HG02970 (cell line): ENCODE measurements around the gene CPTP.

ENCODE experiments used
- ATAC-seq: cut with Tn5 transposase; IDR thresholded peaks from one replicate; pipeline ENCODE4 v1.9.1; 2021; ENCODE audit warnings: mild to moderate bottlenecking, moderate library complexity, moderate number of reproducible peaks; ENCODE audit not compliant: unreplicated experiment, low FRiP score

The CPTP gene

DNA sequence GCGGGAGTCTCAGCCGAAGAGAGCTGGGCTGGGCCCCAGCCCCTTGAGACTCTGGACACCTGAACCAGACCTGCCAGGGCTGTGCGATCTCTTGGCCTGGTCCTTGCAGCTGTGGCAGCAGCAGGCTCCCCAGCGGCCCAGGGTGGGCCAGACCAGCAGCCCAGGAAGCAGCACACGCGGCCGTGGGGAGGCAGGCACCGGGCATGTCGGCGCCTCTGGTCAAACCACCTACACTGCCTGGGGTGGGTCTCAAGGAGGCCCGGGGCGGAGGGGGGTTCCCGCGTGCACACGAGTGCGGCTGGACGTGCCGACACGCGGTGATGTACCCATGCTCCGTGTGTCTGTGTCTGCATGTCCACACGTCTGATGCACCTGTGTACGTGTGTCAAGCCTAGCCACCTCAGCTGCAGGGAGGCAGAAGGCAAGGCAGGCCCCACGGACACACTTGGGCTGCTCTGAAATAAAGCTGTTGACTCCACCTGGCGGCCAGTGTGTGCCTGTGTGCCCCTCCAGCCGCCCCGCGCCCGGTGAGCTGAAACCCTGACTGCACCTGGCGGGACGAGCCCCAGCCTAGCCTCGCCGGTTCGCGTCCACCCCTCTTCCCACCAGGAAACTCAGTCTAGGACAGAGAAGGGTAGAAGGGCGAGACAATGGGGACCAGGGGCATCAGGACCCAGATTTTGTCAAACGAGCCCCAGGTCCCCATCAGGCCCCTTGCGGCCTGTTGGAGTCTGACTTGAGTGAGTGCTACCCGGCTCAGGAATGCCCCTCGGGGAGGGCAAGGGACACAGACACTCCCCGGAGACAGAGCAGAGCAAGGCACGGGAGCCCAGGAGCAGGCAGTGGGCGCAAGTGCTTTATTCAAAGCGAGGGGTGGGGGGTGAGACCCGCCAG, 32.8 kb upstream of the CPTP start:
- no peak for ATAC-seq

DNA sequence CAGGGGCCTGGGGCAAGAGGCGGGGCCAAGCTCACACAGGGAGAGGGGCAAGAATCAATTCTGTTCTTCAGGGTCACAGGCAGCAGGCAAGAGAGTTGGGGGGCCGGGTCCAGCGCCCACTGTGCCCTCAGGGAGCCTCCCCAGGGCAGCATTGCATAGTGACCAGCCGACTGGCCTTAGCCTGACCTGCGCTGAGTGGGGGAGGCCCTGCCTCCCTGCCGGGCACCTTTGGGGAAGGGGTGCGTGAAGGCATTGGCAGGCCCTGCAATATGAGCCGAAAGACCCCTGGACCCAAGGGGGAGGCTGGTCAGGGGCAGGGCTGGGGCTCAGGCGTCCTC, 32.2 kb upstream of the CPTP start:
- ATAC-seq = no peak

DNA sequence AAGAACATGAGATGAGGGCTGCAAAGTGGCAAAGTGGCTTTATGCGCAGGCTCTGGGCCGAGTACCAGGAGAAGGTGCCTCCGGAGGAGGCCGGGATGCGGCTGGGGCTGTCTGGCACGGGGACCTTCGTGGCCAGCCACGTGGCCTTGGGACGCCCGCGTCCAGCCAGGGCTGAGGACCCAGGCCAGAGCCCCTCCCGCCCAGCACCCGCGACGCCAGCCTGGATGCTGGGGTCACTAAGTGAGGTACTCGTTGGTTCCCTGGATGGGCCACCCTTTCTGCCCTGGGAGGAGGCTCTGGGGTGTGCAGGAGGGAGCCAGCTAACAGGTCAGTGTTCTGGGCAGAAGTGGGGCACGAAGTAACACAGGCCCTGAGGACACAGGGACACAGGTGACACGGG, 31.8 kb upstream of the CPTP start:
- ATAC-seq = no peak

DNA sequence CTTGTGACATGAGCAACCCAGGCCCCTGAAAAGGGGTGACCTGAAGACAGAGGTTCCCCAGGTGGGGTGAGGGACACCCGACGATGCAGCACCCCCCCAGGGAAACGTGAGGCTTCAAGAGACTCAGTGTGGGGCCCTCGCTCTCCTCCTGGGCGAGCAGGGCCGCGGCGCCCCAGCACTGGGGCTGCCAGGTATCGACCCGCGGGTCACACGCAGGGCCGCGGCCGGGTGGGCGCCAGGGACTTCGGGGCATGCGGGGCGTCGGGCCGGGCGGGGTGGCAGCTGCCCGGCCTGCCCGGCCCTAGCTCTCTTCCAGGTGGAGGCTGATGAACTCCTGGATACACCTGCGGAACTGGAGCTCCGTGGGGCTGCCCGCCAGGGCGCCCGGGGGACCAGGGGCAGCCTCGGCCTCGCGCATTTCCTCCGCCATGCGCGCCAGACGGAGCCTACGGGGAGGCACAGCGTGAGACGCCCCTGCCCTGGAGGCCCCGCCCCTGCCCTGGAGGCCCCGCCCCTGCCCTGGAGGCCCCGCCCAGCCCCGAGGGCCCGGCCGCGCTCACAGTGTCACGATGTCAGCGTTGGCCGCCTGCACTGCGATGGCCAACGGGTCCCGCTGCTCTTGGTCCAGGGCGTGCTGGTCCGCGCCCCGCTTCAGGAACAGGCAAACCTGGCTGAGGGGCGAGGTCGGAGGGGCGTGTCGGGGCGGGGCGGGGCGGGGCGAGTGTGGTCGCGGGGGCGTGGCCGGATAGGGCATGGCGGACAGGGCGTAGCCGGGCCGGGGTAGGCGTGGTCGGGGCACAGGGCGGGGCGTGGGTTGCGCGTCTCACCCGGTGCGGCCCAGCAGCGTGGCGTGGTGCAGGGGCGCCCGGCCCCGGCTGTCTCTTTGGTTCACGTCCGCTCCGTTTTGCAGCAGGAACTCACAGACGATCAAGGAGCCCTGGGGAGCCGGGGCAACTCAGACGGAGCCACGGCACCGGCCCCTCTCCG, 31.0 kb upstream of the CPTP start:
- ATAC-seq = no peak

DNA sequence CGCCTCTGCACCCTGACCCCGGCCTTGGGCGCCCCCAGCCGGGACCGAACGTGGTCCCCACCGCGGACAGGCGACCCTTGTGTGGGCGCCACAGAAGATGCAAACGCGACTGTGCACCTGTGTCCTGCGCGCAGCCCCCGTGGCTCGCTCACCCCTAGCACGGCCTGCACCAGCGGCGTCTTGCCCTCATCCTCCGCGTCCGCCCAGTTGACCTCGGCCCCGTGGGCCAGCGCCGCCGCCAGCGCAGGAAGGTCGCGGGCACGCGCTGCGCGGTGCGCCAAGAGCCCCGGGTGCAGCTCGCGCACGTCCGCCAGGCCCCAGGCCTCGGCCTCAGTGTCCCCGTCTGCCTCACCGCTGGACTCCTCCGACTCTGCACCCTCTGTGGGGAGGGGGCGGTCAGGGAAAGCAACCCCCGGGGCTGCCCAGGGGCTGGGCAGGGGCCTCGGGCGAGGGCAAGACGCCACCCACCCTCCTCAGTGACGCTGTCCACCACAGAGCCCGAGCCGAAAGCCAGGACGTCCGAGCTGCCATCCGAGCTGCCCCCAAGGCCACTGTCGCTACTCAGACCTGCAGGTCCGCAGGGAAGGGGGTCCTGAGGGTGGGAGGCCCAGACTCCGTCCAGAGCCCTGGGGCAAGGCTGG, 30.2 kb upstream of the CPTP start:
- ATAC-seq = no peak

DNA sequence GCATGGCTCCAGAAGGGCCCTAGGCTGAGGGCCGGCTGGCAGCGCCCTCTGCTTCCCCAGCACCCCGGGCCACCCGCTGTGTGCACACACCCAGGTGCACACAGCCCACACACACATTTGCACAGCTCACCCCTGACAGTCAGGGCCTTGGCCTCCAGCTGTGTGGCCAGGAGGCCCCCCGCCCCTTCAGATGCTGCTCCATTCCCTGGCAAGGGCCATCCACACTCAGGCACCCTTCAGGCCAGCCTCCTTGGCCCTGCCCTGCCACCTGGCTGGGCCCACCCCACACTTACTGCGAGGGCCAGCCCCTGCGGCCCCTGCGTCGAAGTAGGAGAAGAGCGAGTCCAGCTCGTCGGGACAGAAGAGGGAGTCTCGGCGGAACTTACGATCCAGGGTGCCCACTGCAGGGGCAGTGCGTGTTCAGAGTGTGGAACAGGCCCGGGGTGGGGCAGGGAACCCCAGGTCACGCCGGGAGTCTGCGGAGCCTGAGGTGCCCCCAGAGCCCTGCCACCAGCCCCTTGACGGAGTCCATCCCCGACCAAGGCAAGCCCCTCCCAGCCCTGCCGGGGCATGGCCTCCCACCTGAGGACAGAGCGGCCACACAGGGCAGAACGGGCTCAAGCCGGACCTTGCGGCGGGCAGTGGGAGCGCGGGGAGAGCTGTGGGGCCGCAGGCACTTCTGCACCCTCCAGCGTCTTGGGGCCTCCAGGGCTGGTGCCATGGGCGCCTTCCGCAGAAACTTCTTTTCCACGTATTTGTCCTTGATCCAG, 29.3 kb upstream of the CPTP start:
- no peak for ATAC-seq

DNA sequence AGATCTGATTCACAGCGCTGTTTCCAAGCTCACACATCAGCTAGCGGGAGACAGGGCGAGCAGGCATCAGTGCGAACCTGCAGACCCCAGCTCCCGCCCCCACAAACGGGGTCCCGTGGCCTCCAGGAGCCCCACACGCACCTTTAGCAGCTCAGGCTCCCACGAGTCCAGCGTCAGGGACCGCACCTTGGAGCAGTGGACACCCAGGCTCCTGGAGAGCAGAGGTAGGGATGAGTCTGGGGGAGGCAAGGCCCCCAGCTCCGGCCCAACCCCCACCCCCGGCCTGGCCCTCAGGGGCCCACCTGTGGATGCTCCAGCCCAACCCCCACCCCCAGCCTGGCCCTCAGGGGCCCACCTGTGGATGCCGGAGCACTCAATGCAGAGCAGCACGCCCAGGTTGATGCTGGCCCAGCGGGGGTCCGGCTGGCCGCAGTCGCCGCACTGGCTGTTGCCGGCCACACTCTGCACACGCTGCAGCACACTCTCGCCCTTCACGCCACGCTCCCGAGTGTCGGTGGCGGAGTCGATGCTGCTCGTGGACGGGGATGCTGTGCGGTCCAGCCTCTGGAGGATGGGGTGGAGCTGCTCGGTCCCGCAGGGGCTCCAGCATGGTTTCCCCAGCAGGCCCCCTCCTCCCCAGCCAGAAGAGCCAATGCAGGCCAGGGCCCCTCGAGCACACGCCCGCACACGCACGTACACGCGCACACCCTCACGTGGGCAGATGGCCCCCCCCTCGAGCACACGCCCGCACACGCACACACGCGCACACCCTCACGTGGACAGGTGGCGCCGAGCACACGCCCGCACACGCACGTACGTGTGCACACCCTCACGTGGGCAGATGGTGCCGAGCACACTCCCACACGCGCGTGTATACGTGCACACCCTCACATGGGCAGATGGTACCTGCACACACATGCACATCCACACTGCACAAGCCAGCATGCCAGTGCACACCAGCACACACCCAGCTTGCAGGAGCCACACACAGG, 28.2 kb upstream of the CPTP start:
- no peak for ATAC-seq

DNA sequence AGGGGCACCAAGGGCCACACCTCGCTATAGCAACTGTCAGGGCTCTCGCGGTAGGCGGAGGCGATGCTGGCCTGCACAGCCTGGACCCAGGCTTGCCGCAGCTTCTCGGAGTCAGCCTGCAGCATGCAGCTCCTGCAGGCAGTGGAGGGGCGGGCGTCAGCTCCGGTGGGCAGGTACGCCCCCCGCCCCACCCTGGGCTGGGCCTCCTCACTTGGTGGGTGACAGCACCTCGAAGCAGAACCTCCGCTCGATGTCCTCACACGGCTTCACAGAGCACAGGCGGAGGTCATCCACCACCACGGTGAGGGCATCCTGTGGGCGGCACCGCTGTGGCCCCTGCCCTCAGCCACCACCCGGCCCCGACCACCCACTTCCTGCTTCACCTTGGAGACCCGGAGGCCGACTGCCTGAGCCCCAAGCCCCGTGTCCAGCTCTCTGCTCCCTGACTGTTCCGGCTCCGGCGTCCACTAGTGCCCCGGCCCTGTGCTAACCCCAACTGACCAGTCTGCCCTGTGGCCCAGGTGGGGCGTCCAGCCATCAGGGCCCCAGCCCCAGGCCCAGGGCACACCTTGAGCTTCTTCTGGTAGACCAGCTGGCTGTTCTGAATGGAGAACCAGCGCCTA, 26.7 kb upstream of the CPTP start:
- ATAC-seq = no peak

DNA sequence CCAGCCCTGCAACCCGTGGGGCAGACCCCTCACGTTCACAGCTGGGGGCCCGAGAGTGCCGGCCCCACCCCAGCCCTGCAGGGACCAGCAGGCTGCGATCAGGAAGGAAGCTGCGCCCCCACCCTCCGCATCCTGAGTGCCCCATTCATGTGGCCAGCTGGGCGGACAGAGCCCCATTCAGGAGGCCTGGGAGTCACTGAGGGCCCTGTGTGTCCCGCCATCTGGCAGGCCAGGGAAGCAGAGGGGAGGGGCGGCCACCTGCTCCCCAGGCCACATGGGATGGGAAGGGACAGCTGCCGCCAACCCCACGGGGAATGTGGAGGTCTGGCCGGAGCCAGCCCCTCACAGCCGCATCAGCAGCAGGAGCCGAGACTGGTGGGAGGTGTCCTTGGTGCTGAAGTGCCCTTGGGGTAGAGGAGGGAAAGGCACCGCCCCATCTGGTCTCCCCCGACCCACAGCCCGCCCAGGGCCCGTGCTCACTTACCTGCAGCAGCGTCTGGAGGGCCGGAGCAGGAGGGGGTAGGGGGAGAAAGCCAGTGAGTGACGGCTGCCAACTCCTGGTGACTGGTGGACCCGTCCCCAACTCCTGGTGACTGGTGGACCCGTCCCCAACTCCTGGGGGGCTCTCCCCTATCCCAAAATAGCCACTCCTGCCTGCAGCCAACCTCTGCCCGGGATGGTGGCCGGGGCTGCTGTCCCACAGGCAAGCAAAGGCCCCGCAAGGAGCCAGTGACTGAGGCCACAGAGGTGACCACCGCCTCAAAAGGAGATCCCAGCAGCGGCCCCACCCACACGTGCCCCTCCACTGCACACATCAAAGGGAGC, 25.5 kb upstream of the CPTP start:
- no peak for ATAC-seq

DNA sequence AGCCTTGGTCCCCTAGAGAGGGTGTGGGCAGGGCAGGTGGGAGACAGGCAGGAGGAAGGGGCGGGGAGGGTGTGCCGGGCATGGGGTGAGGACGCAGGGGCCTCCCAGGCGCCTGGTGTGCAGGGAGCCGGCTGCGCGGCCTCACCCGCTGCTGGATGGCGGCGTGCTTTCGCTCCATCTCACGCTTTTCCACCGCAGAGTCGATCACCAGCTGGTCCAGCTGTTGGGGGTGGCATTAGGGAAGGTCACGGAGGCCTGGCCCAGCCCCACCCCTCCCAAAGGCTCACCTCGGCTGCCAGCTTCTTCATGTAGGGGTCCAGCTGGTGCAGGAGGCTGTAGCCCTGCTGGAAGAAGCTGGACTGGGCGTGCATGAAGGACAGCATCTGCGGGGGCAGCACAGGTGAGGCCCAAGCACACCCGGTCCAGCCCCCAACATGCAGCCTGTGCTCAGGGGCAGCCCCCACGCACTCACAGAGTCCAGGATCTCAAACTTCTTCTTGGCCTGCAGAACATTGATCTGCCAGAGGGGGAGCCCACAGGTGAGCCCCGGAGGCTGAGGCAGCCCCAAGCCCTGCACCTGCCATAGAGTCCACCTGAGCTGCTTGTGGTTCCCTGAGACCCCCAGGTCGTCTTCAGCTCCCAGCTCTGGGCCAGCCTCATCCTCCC, 24.8 kb upstream of the CPTP start:
- no peak for ATAC-seq

DNA sequence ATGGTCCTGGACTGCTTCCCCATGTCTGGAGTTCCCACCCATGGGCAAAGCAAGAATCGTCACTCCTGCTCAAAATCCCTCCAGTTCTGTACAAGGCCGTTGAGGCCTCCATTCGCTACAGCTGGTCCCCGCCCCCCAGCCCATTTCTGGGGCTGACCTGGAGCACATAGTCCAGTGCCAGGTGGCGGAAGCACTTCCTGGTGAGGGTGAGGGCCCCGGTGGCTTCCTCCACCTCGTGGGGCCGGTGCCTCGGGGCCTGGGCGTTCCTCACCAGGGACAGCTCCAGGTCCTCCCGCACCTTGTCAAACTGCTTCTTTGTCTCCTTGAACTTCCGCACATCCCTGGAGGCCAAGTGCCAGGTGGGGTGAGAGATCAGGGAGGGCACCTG, 24.3 kb upstream of the CPTP start:
- no peak for ATAC-seq

DNA sequence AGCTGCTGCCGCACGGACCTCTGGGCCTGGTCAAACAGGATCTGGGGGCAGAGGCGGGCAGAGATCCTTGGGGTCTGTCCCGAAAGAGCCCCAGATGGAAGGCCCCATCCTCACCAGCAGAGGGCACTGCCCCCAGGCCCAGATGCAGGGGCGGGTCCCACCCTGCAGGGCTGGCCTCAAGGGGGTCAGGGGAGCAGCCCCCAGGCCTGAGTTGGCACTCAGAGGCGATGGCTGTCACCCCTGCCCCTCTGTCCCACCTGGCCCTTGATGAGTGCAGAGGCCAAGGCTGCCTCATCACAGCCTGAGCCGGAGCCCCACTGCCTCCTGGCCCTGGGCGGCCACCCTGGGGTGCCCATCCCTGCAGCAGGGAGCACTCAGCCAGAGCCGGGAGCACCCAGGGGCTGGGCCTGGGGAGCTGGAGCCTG, 22.6 kb upstream of the CPTP start:
- no peak for ATAC-seq

DNA sequence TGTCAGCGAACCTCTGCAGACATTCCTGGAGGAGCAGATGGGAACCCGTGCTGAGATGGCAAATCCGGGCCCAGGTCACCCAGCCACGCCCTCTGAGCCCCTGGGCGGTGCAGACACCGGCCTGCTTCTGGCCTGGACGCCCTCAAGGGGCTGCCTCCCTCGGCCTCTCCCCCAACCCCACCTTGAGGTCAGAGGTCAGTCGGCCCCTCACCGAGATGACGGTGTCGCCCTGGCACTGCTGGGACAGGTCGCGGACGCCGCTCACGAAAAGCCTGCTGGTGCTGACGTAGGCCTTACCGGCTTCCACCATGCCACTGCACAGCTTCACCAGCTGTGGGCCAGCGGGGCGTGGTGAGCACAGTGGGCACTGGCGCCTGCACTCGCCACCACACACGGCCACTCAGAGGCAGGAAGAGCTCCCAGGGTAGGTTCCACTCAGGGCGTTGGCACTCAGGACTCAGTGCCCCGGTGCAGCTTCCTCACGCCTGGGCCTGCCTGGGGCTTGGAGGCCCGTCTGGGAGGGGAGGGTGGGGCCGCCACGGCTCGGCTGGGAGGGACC, 21.6 kb upstream of the CPTP start:
- no peak for ATAC-seq

DNA sequence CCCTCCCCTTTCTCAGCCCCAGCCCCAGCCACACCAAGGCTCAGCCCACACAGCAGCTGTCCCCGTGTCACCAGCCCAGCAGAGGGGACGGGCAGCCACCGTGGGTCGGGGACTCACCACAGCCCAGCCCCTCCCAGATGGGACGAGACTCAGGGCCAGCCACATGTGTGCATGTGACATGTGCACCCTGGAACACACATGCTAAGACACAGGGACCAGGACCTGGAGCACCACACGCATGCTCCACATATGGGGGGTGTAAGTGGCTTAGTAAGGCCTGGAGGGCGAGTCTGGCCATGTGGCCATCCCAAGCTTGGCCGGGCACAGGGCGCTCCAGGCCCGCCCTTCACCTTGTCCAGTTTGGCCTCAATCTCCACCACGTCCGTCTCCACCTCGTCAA, 20.9 kb upstream of the CPTP start:
- no peak for ATAC-seq

DNA sequence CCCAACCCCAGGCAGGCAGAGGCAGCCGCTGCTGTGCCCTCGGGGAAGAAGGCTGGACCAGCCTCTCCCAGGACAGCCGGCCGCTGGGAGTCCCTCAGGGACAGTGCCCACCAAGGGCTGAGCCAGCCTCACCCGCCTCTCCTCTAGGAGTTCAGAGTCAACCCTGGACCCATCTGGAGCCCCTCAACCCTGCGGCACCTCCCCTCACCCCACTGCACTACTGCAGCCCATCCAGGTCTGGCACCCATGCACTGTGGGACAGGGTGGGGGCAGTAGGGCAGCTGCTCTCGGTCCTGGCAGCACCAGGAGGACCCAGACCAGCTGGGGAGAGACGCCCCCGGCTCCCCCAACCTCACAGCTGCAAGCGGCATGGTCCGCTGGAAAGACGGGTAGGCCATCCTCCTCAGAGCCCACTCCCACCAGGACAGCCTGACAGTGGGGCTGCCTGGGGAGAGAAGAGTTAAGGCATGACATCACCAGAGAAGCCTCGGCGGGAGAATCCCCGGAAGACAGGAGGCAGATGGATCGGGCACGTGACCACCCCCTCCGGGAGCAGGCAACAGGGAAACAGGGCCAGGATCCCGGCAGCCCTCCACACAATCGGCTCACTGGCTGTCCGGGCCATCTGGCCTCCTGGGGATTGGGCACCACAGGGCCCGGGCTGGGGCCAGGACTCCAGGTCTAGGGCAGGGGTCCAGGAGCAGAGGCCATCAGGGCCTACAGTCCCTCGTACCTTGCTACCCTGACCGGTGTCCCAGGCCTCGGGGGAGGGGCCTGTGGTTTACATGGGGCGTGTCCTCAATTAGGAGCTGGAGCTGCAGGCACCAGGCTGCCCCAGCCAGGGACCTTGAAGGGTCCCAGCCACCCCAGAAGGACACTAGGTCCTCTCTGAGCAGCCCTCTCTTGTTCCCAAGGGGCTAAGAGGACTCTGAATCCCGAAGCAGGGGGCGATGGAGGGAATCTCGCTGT, 20.0 kb upstream of the CPTP start:
- ATAC-seq = no peak
